ENCODE data around the gene TNS3.

Gene TNS3

GRCh38 chr7:47525066-47525623 is 56.8 kb downstream of the TNS3 start:
- in situ Hi-C loops (cut with HindIII; ENCODE audit: low sequenced_read_pairs): no loop called here
- no peak for TF ChIP-seq CTCF (IDR thresholded peaks at IDR 0.05; ENCODE audit: low read depth, low read length)
- DNase-seq (ENCODE audit: low read depth, low spot score): no peak
- no peak overlapping the region for H3K4me3 ChIP-seq (ENCODE audit: low read depth, low read length)

- in situ Hi-C loops (cut with HindIII; ENCODE audit: low sequenced_read_pairs): no loop called here
- TF ChIP-seq CTCF (IDR thresholded peaks at IDR 0.05; ENCODE audit: low read depth, low read length): no peak
- DNase-seq (ENCODE audit: low read depth, low spot score): no peak
Measured at GRCh38 chr7:47523401-47523800, 58.5 kb downstream of the TNS3 start.

GRCh38 chr7:47521816-47522561 is 59.9 kb downstream of the TNS3 start:
- in situ Hi-C loops (cut with HindIII; ENCODE audit: low sequenced_read_pairs): no loop called here
- H3K4me3 ChIP-seq (ENCODE audit: low read depth, low read length): no peak overlapping the region
- no peak for DNase-seq (ENCODE audit: low read depth, low spot score)
- no peak for TF ChIP-seq CTCF (IDR thresholded peaks at IDR 0.05; ENCODE audit: low read depth, low read length)

More at GRCh38 chr7:47523401-47523800, 58.5 kb downstream of the TNS3 start:
- no peak overlapping the region for H3K4me3 ChIP-seq (ENCODE audit: low read depth, low read length)

GRCh38 chr7:47521011-47521795 is 60.7 kb downstream of the TNS3 start:
- no peak for DNase-seq (ENCODE audit: low read depth, low spot score)
- no peak overlapping the region for H3K4me3 ChIP-seq (ENCODE audit: low read depth, low read length)
- in situ Hi-C loops (cut with HindIII; ENCODE audit: low sequenced_read_pairs): no loop called here
- no peak for TF ChIP-seq CTCF (IDR thresholded peaks at IDR 0.05; ENCODE audit: low read depth, low read length)

- TF ChIP-seq CTCF (IDR thresholded peaks at IDR 0.05; ENCODE audit: low read depth, low read length): no peak
- no peak overlapping the region for H3K4me3 ChIP-seq (ENCODE audit: low read depth, low read length)
- in situ Hi-C loops (cut with HindIII; ENCODE audit: low sequenced_read_pairs): no loop called here
- DNase-seq (ENCODE audit: low read depth, low spot score): peak; percentile 77
Measured at GRCh38 chr7:47520406-47520805, 61.5 kb downstream of the TNS3 start.

GRCh38 chr7:47518827-47519226 is 63.1 kb downstream of the TNS3 start:
- TF ChIP-seq CTCF (IDR thresholded peaks at IDR 0.05; ENCODE audit: low read depth, low read length): no peak
- in situ Hi-C loops (cut with HindIII; ENCODE audit: low sequenced_read_pairs): no loop called here
- DNase-seq (ENCODE audit: low read depth, low spot score): peak; percentile 42
- no peak overlapping the region for H3K4me3 ChIP-seq (ENCODE audit: low read depth, low read length)
